HG03521 (cell line): ENCODE measurements around the gene STAC2.

ENCODE experiments used
- ATAC-seq: cut with Tn5 transposase; IDR thresholded peaks from one replicate; pipeline ENCODE4 v1.9.1; 2021; ENCODE audit warnings: mild to moderate bottlenecking, moderate library complexity; ENCODE audit not compliant: unreplicated experiment

STAC2 gene

GRCh38 chr17:39235555-39236449, 10.1 kb upstream of the STAC2 start:
- ATAC-seq: no peak

DNA sequence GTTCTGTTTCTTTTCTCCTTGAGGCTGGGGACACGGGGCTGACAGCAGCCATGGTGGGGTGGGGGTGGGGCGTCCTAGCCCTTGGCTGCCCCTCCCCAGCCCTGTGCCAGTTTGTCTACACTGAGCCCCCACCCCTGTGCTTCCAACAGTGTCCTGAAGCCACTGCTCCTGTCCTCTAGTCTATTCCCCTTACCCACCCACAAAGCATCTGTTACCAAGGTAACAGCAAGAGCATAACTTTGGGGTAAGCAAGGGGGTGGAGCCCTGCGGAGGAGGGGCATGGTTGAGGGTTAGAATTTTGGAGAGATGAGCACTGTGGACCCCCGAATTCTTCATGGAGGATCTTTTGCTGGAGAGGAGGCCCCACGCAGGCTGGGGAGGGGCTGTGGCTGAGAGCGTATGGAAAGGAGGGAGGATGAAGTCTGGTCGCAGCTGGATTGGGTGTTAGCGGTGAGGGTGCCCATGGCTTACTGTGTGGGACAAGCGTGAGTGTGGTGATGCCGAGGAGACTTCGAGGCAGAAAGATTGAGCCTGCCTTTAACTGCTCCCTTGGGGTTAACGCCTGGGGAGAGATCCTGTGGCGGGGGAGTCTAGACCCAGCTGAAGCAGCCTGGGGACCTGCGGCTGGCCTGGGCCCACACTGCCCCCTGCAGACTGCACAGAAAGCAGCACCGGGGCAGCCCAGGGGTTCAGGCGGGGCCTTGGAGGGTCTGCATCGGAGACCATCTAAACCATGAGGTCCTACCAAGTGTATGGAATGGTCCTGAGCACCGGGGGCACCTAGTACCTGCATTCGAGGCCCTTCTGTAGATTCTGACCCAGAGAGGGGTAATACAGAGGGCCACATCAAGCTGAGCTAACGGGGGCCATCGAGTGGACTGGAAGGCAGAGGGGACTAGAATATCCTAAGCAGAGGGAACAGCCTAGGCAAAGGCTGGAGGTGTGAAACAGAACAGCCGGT, 6.1 kb upstream of the STAC2 start:
- no peak for ATAC-seq

GRCh38 chr17:39231091-39231561, 5.4 kb upstream of the STAC2 start:
- ATAC-seq: no peak

- no peak for ATAC-seq
Observed at GRCh38 chr17:39230361-39230760, 4.6 kb upstream of the STAC2 start.

DNA sequence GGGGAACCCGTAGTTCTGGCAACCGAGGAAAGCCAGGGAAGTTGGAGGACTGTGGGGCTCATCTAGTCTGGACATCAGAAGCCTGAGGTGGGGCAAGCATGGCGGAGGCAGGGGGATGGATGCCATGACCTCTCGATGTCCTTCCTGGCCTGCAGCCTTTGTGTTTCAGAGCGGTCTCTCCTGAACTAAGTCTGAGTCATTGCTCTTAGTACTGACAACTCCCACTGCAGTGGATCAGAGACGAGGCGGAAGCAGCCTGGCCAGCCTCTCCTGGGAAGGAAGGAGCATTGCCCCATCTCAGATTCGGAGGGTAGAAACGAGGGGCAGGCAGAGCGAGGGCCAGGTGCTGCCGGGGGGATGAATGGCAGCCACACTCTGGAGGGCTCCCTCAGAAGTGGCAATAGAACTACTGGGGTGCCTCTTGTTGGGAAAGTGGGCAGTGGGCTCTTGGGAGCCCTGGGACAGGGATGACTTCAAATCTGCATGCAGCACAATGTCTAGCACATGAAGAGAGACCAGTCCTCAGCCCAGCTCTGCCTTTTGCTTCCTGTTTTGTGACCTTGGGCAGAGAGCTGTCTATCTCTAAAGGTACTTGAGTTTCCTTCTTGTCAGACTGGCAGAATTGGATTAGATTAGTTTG, 3.6 kb upstream of the STAC2 start:
- no peak for ATAC-seq

DNA sequence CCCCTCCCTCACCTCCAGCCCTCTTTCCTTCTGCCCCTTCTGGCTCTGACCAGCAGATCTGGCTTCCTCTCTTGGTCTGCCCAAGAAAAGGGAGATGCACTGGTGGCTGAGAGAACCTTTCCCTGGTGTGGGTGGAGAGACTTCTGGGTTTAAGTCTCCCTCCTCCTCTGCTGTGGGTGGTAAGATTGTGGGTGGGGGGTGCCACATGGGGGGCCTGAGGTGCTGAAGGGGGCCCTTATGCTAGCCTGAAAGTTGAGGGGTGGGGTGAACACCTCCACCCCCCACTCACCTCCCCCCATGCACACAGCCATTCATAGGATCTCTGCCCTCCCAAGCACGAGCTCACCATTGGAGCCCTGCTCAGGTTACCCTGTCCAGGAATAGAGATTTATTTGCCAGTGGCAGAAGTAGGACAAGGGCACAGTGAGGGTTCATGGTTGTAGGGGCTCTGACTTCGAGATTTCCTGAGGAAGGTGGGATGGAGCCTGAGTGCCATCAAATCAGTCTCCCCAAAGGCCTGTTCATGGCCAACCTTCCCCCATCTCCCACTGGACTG, 1.7 kb upstream of the STAC2 start:
- no peak for ATAC-seq

- ATAC-seq: no peak
Observed at GRCh38 chr17:39225959-39226683, 376 bp upstream of the STAC2 start.

DNA sequence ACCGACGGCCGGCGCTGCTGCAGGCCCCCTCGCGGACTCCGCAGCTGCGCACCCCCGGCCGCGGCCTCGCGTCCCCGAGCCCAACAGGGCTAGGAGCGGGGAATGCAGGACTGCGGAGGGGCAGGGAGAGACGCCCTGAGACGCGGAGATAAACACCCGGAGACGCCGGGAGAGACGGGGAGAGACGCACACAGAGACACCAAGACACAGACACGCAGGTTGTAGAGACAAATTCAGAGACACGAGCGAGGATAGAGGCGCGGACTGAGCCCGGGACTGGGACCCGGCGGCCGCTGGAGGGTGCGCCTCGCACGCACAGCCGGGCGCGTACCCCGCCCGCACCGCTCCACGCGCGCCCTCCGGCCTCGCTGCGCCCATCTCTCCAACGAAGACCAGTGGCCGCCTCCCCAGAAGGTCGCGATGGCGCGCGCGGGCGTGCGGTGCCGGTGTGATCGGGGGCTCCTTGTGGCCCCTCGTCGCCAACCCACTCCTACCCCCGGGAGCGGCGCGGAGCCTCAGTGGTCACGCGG, 902 bp downstream of the STAC2 start:
- no peak for ATAC-seq

DNA sequence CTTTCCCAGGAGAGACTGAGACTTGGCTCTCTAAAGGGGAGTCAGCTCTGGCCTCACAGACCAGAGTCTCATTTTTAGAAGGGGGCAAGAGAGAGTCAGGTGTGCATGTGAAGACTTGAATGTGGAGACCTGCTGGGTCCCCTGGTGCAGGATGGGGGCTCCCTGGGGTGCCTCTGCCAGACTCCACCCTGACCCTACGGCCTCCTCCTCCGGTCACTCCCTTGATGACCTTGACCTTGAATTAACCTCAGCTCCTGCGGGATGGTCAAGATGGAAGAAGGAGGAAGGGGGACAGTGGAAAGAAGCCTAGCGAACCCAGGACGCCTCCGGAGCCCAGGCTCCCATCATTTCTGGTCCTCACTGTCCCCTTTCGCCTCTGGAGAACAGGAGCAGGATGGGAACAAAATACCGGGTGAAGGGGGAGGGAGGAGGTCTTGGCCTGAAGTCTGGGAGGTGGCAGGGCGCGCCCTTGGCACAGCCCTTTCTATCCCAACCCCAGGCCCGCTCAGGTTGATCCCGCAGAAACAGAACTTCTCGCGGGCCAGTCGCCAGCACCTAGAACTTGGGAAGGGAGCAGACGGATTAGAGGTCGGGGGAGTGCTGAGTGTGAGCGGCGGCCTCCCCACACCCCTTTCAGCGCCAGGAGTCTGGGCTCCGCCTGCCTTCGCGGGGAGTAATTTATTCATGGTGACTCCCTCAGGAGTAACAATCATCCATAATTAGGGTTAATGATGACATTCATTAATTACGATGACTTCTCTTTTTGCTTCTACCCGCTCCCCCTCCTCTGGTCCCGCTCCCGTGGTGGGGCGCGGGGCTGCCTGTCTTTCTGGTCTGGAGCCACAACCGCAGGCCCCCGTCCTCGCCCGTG, 1.6 kb downstream of the STAC2 start:
- ATAC-seq: no peak

- no peak for ATAC-seq
Observed at GRCh38 chr17:39222866-39223834, 2.6 kb downstream of the STAC2 start.

DNA sequence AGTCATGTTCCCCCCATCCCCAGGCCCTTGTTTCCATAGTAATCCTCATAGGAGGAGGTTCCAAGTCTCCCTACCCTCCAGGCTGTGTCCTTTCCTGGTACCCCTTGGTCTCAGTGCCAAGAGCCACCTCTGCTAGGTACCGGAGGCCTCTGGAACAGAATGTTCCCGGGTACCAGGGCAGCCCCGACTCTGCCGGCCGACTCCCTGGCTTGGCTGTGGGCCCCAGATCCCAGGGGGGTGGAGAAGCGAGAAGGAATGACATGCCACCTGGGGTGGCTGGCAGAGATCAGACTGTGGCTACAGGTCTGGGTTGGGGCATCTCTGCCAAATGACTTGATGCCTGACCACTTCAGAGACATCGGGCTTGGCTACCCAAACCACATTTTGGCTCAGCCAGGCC, 3.6 kb downstream of the STAC2 start:
- no peak for ATAC-seq

DNA sequence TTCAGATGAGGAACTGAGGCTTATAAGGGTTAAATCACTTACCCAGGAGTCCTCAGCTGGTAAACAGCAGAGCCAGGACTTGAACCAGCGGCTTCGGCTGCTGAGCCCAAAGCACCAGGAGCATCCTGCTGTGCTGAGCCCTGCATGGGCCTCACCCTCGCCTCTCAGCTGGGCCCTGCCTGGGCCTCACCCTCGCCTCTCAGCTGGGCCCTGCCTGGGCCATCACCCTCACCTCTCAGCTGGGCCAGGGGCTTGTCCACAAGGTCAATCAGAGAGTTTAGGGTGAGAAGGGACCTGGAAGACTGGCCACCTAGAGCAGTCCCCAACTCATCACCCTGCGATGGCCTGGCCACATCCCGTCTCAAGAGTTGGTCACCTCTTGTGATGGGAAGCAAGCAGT, 4.2 kb downstream of the STAC2 start:
- ATAC-seq: no peak

- ATAC-seq: no peak
Observed at GRCh38 chr17:39219647-39220154, 6.0 kb downstream of the STAC2 start.

- no peak for ATAC-seq
Observed at GRCh38 chr17:39218906-39219305, 6.8 kb downstream of the STAC2 start.

GRCh38 chr17:39217734-39218369, 7.9 kb downstream of the STAC2 start:
- no peak for ATAC-seq

- ATAC-seq: no peak
Observed at GRCh38 chr17:39213852-39214251, 11.9 kb downstream of the STAC2 start.

- ATAC-seq: no peak
Observed at GRCh38 chr17:39212841-39213480, 12.8 kb downstream of the STAC2 start.
